Fibroblast of lung (primary cell): ENCODE results near the gene FGGY. TPM values are rescaled to one million over a fixed set of nuclear protein-coding genes. Genes with fewer than 3 reads are reported as not detected.

Experiments
- DNase-seq, 2 donors: peaks; one replicate each; pipeline versions ENCODE4 v3.0.0 to v3.0.0-alpha.2; 2010; ENCODE audit warnings: low read depth in 2 of 2
- H2AFZ ChIP-seq: 2 replicates; pipeline ENCODE4 v1.5.1; 2012; ENCODE audit warnings: low read length, control low read depth, inconsistent platforms
- H3K27ac ChIP-seq: 2 replicates; pipeline ENCODE4 v1.5.1; 2011; ENCODE audit warnings: low read length, control low read depth; ENCODE audit not compliant: insufficient read depth
- H3K27me3 ChIP-seq: 2 replicates; pipeline ENCODE4 v1.5.1; 2011; ENCODE audit warnings: mild to moderate bottlenecking, low read length; ENCODE audit not compliant: control insufficient read depth, insufficient read depth
- H3K36me3 ChIP-seq: 2 replicates; pipeline ENCODE4 v1.5.1; 2011; ENCODE audit warnings: low read length; ENCODE audit not compliant: control insufficient read depth, insufficient read depth
- H3K4me1 ChIP-seq: 2 replicates; pipeline ENCODE4 v1.5.1; 2011; ENCODE audit warnings: low read length; ENCODE audit not compliant: control insufficient read depth, insufficient read depth; ENCODE audit errors: extremely low read depth
- H3K4me2 ChIP-seq: 2 replicates; pipeline ENCODE4 v1.5.1; 2011; ENCODE audit warnings: low read length, control low read depth; ENCODE audit not compliant: insufficient read depth; ENCODE audit errors: extremely low read depth
- H3K4me3 ChIP-seq, 4 experiments: fragments of 200-600 bp in 1 of 4; sonication (generic) in 1 of 4; replicated peaks in 1 of 4; 2 replicates each; pipeline ENCODE4 v1.5.1; 2011 to 2016; ENCODE audit warnings: low read length in 4 of 4, low read depth in 3 of 4, mild to moderate bottlenecking in 3 of 4, control low read depth in 2 of 4, inconsistent platforms in 1 of 4, mixed read lengths in 1 of 4; ENCODE audit not compliant: insufficient read depth in 1 of 4; ENCODE audit errors: control extremely low read depth in 1 of 4
- H3K79me2 ChIP-seq: 2 replicates; pipeline ENCODE4 v1.5.1; 2012; ENCODE audit warnings: mild to moderate bottlenecking, low read length, inconsistent platforms; ENCODE audit not compliant: control insufficient read depth, insufficient read depth
- H3K9ac ChIP-seq: 2 replicates; pipeline ENCODE4 v1.5.1; 2011; ENCODE audit warnings: mild to moderate bottlenecking, low read length, control low read depth; ENCODE audit not compliant: insufficient read depth
- H3K9me3 ChIP-seq: 2 replicates; pipeline ENCODE4 v1.5.1; 2012; ENCODE audit warnings: low read depth, low read length; ENCODE audit not compliant: control insufficient read depth, insufficient read depth
- H4K20me1 ChIP-seq: 2 replicates; pipeline ENCODE4 v1.5.1; 2011; ENCODE audit warnings: low read length; ENCODE audit not compliant: control insufficient read depth, insufficient read depth; ENCODE audit errors: extremely low read depth
- EZH2 ChIP-seq: IDR thresholded peaks from 2 replicates; pipeline ENCODE4 v1.5.1; 2012; ENCODE audit warnings: low read length, control low read depth, mild to moderate bottlenecking; ENCODE audit errors: missing control alignments
- polyA plus RNA-seq, 2 donors: library from polyadenylated mRNA; depleted of rRNA in 1 of 2; stranded (reverse) in 1 of 2; unstranded in 1 of 2; fragments of >200 nt; gene quantifications; 2 replicates each; pipeline ENCODE4 v1.2.1, GENCODE V29; 2011 to 2012; ENCODE audit warnings: missing spikeins in 1 of 2
- total RNA-seq: library from RNA; depleted of rRNA; stranded (reverse); fragments of >200 nt; gene quantifications from 2 replicates; pipeline ENCODE4 v1.2.1, GENCODE V29; 2014
- TF ChIP-seq, protein P1 (sequence below), 2 donors: IDR thresholded peaks in 1 of 2; conservative IDR thresholded peaks in 1 of 2; 1 replicate in 1 of 2; 2 replicates in 1 of 2; pipeline ENCODE4 v1.5.1; 2011 to 2012; ENCODE audit warnings: low read length in 2 of 2, control low read depth in 1 of 2, inconsistent platforms in 1 of 2, low read depth in 1 of 2, mild to moderate bottlenecking in 1 of 2

FGGY gene
- total and polyA plus RNA-seq, 2 donors (not counting 1 experiment from before 2014, with no cell fraction given): 9.5 to 32.4 TPM

DNA sequence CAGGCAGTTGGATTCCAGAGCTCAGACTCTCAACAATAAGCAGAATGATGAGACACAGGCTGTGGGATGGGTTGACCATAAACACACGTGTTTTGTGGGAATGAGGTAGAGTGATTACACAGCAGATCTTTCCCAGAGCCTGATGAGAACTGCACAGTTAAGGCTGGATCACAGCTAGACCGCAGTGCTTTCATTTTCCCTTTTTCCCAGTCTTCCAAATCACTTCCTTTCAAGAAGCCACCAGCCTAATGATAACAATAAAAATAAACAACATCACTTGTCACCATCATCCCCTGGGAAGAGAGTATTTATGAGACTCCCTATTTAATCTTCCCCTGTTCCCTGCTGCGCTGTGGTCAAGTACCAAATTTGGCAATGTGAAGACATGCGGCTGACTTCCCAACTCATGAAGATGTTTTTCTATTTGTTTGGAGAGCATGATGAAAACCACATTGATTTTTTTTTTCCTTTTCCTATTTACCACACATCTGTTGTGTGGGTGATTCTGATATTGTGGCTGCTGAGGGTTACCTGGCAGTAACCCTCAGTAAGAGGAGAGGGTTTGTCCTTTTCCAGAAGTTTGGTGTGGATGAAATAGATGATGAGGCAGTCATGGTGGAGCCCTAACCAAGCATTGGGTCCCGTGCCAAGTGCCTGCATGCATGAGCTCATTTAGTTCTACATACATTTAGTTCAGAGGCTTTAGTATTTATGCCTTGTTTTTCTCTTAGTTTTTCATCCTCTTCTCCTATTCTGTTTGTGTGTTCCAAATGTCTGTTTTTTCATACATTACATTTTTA lies 268.9 kb downstream of the FGGY start:
- H3K9me3 ChIP-seq: no peaks in the 10 kb centered on the region
- no peaks in the 10 kb centered on the region for H3K4me1 ChIP-seq
- peak overlapping the region; percentile 43 for H2AFZ ChIP-seq
- H4K20me1 ChIP-seq: no peaks in the 10 kb centered on the region
- no peaks in the 10 kb centered on the region for H3K36me3 ChIP-seq
- H3K4me2 ChIP-seq: peak overlapping the region; percentile 69
- no peak overlapping the region for H3K9ac ChIP-seq
- peak overlapping the region; percentile 6 to 29 (median 20) for H3K4me3 ChIP-seq
- DNase-seq: peak; percentile 73 to 76
- TF ChIP-seq, protein P1, sequence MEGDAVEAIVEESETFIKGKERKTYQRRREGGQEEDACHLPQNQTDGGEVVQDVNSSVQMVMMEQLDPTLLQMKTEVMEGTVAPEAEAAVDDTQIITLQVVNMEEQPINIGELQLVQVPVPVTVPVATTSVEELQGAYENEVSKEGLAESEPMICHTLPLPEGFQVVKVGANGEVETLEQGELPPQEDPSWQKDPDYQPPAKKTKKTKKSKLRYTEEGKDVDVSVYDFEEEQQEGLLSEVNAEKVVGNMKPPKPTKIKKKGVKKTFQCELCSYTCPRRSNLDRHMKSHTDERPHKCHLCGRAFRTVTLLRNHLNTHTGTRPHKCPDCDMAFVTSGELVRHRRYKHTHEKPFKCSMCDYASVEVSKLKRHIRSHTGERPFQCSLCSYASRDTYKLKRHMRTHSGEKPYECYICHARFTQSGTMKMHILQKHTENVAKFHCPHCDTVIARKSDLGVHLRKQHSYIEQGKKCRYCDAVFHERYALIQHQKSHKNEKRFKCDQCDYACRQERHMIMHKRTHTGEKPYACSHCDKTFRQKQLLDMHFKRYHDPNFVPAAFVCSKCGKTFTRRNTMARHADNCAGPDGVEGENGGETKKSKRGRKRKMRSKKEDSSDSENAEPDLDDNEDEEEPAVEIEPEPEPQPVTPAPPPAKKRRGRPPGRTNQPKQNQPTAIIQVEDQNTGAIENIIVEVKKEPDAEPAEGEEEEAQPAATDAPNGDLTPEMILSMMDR (conservative IDR thresholded peaks at IDR 0.05 in 1 of 2, IDR thresholded peaks at IDR 0.05 in 1 of 2; ENCODE audit: low read depth in 1 of 2, low read length in 2 of 2): no peak
- TF ChIP-seq EZH2: no peak
- no peaks in the 10 kb centered on the region for H3K79me2 ChIP-seq
- H3K27me3 ChIP-seq: no peaks in the 10 kb centered on the region
- peak overlapping the region; percentile 42 for H3K27ac ChIP-seq

DNA sequence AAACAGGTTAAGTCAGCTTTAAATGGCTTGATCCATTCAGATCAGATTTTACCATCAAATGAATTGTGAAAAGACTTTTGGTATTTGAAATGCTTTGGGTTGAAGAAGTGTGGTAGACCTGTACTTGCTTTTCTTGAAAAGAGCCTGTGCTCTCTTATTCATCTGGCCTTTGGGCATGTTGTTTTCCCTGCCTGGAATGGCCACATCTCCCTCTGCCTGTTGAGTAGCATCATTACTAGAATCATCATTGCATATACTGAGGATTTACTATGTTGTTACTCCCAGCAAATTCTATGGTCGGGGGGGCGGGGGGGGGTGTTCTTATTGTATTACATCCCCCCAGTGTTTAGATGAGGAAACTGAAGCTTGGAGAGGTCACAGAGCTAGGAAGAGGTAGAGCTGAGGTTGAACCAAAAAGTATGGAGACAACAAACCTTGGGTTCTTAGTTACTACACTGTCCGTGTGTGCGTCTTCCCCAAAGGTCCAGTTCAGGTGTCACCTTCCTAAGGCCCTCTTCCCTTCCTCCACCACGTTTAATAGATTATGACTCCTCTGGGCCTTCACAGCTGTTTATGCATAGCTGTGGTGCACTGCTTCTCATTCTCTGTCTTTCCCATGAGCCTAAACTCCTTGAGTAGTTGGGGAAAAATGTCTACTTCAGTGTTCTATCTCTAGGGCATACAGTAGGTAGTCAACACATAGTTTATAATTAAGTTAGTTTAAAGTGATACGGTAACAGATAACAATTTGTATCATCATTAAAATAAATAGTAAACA lies 271.5 kb downstream of the FGGY start:
- Histone ChIP-seq H3K36me3 (no peaks in the 10 kb centered on the region), H3K79me2 (no peaks in the 10 kb centered on the region), H3K4me3 (no peak overlapping the region), H3K27ac (no peak overlapping the region), H4K20me1 (no peaks in the 10 kb centered on the region), H3K27me3 (no peaks in the 10 kb centered on the region), H3K4me1 (no peaks in the 10 kb centered on the region), H3K9me3 (no peaks in the 10 kb centered on the region), H3K4me2 (no peak overlapping the region), H2AFZ (no peak overlapping the region), H3K9ac (no peak overlapping the region)
- no peak for TF ChIP-seq EZH2
- TF ChIP-seq, protein P1 (conservative IDR thresholded peaks at IDR 0.05 in 1 of 2, IDR thresholded peaks at IDR 0.05 in 1 of 2; ENCODE audit: low read depth in 1 of 2, low read length in 2 of 2): peak; percentile 13 to 15
- peak in 1 of 2 donors; percentile 38 for DNase-seq

DNA sequence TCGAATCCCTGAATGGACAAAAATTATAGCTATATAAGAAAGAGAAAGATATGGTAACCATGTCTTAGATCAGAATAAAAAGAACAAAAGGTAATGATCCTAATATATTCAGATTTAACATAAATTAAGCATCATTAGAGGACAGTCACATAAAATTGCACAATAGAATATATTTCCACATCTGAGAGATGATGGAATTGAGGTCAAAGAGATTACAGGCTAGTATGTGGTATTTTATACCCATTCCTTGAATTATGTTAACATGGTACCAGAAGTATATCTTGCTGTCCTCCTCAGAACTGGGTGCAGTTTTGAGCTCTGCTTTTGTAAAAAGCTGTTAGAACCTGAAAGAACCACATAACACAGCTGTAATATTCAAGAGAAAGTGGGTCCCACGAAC lies 272.3 kb downstream of the FGGY start:
- Histone ChIP-seq H3K27me3 (no peaks in the 10 kb centered on the region), H3K36me3 (no peaks in the 10 kb centered on the region), H3K27ac (no peak overlapping the region), H3K4me2 (no peak overlapping the region), H3K79me2 (no peaks in the 10 kb centered on the region), H4K20me1 (no peaks in the 10 kb centered on the region), H3K9me3 (no peaks in the 10 kb centered on the region), H3K4me3 (no peak overlapping the region), H3K9ac (no peak overlapping the region), H3K4me1 (no peaks in the 10 kb centered on the region), H2AFZ (no peak overlapping the region)
- TF ChIP-seq, protein P1 (conservative IDR thresholded peaks at IDR 0.05 in 1 of 2, IDR thresholded peaks at IDR 0.05 in 1 of 2; ENCODE audit: low read depth in 1 of 2, low read length in 2 of 2): no peak
- TF ChIP-seq EZH2: no peak
- no peak for DNase-seq
